Right ventricle myocardium superior (tissue), 1 donor: ENCODE measurements around the gene MAML3. TPM values are rescaled to one million over a fixed set of nuclear protein-coding genes. Genes with fewer than 3 reads are reported as not detected.
A peak's percentile ranks its signal among the peaks of the same experiment; 100 is the strongest.

Experiments
- ATAC-seq: fragments of 200-7000 bp; cut with Tn5 transposase; one replicate; pipeline ENCODE4 v1.9.1; 2020; ENCODE audit warnings: mild to moderate bottlenecking; ENCODE audit not compliant: poor library complexity
- DNase-seq: peaks from one replicate; pipeline ENCODE4 v3.0.0-alpha.2; 2020
- intact Hi-C: fragments of 100-400 bp; cut with DNase I; formaldehyde crosslinking; loops from one replicate; pipeline ENCODE4 v1.11.2; 2022
- total RNA-seq: library from RNA; stranded (reverse); fragmentation: NEBNext Ultra II Directional; extraction: Animal tissue kit (Norgen Biotek cat#: 25700); gene quantifications from one replicate; pipeline ENCODE4 v1.2.1, GENCODE V29; 2021
- donor health status: DM: no; HTN: yes; CAD: no; lungs with severe emphysema.

Gene MAML3
- total RNA-seq, 1 donor from 2014 or later, result 2.4 TPM

- ATAC-seq (no peak), DNase-seq (no peak)
- intact Hi-C loops, result no loop called here
These were observed 296.0 kb downstream of the MAML3 start for GRCh38 chr4:139857977-139858376.

DNA sequence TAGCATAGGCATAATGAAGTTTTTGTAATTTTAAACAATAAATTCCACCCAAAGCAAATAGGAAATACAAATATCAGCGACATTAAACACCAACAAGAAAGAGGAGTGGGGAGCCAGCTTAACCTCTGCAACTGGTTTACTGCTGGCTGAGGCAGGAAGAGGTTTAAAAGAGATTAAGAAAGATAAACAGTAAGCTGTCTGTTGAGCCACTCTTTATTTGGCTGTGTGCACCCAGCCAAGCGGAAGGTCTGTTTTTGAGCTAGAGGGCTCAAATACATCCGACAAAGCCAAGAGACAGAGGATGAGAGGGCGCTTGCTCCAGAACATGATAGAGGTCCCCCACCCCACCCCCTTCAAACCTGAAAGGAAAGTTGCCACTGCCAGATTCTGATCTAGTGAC lies 297.0 kb downstream of the MAML3 start:
- intact Hi-C loops, result no loop called here
- DNase-seq (no peak), ATAC-seq (no peak)

DNA sequence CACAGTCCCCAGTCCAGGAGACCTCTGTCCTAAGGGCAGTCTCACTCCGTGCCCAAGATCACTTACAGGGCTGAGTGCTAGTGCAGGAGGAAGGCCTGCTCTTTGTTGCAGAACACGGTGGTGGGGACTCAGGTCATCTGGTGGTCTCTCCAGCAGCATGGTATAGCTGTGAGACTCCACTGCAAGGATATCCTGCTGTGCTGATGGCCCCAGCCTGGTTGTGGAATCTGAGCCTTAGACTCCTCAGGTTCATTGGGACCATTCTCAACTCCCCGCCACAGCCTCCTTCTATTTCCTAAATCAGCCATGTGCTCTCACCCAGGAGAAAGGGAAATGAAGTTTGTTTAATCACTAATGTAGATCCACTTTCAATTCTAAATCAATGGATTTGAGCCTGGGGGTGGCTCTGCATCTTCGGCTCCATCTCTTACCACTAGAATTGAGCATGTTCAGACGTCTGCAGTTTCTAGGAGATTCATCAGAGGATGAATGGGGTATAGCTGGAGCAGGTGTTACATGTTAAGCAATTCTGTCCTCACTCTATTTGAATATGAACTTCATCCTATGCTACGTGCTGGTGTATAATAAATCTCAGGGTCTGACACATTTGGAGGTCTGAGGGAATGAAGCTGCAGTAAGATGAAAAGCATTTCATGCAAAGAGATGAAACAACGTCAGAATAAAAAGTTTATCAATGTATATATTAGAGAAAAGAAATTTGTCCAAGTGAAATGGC lies 299.1 kb downstream of the MAML3 start:
- intact Hi-C loops, result no loop called here
- DNase-seq (no peak), ATAC-seq (no peak)

- intact Hi-C loops, result no loop called here
- no peak for DNase-seq
- no peak for ATAC-seq
These were observed 300.7 kb downstream of the MAML3 start for GRCh38 chr4:139853309-139853708.

DNA sequence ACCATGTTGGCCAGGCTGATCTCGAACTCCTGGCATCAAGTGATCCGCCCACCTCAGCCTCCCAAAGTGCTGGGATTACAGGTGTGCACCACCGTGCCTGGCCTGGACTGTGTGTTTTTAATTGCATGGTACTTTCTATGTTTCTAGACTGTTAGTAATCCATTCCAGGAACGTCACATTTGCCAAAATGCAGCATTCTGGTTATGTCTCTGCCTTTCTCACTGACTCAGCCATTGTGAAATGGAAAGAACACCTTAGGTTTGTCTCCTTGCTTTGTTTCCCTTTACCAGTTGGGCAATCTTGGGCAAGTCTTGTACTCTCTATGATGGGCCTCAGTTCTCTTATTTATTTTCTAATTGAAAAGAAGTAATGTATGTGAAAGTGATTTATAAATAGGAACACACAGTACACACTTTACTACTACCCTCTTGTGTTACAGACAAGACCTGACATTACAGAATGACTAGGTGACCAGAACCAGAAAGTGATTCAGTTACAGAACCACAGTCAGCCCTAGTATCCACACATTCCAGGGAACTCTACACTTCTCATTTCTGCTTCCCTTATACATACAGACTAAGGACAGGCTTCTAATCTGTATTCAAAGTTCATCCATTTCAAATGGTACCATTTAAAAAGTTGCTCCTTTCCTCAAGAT lies 301.2 kb downstream of the MAML3 start:
- ATAC-seq, result no peak
- intact Hi-C loops, result no loop called here
- no peak for DNase-seq

DNA sequence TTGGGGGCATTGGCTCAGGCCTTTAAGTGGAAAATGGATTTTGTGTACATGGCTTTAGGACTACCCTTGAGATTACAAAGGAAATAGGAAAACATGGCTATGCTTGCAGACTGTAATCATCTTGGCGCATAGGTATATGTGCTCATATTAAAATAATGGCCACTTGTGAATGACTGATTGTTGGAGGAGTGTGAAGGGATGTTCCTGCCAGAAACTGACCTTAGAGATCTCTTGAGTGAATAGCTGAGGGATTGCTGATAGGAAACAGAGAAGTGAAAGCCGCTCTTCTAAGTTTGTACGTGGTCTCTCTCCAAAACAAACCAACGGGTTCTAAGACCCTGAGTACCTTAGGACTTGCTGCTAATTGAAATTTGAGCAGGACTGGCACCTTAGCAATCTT lies 302.3 kb downstream of the MAML3 start:
- no peak for DNase-seq
- peak; percentile 57 for ATAC-seq
- intact Hi-C loops, result no loop called here

DNA sequence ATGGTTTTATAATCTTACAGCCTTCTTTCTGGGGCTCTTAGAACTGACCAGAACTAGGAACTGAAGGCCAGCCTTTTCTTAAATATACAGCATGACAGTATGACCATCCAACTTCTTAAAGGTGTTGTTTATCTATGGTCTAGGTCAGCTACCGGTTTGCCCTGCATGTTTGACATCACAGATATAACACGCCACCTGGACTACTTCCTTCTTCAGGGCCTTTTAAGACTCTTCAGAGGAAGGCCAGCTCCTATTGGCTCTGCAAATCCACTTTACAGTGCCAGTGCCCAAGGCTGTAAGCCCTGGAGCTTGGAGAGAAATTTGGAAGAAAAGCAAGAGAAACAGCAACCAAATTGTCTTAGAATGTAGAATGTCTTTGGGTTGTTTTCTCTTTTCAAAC lies 302.9 kb downstream of the MAML3 start:
- intact Hi-C loops, result no loop called here
- ATAC-seq (no peak), DNase-seq (no peak)

GRCh38 chr4:139849219-139849618 lies 304.8 kb downstream of the MAML3 start:
- ATAC-seq, result no peak
- intact Hi-C loops, result no loop called here
- no peak for DNase-seq

GRCh38 chr4:139848028-139848427 lies 306.0 kb downstream of the MAML3 start:
- no peak for DNase-seq
- intact Hi-C loops, result no loop called here
- ATAC-seq, result no peak

GRCh38 chr4:139847602-139848001 lies 306.4 kb downstream of the MAML3 start:
- ATAC-seq (no peak), DNase-seq (no peak)
- intact Hi-C loops, result no loop called here

GRCh38 chr4:139846766-139847165 lies 307.2 kb downstream of the MAML3 start:
- DNase-seq (no peak), ATAC-seq (no peak)
- intact Hi-C loops, result no loop called here

DNA sequence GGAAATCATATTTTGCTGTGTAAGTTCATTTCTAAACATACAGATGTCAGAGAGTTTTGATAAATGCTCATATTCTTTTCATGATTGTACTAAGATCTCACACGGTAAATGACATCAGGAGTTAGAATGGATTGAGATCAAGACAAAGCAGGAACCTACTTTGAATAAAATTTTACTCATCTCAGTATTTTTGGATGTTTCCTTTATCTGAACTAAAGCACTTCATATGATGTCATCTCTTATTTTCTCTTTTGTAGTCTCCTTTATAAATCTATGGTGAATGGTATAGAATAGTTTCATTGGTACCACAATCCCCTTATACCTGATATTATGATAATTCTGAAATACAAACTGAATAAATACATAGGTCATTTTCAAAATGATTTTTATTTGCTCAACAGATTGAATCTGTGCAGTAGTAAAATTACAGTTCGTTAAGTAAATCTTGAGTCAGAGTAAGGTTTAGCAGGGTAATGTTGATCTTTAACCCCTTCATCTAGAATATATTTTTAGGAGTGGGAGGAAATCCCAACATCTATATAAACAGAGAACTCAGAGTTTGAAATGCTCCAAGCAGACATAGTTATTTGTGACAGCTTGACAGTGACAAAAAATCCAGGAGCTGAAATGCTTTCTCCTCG lies 308.4 kb downstream of the MAML3 start:
- intact Hi-C loops, result no loop called here
- no peak for DNase-seq
- no peak for ATAC-seq

DNA sequence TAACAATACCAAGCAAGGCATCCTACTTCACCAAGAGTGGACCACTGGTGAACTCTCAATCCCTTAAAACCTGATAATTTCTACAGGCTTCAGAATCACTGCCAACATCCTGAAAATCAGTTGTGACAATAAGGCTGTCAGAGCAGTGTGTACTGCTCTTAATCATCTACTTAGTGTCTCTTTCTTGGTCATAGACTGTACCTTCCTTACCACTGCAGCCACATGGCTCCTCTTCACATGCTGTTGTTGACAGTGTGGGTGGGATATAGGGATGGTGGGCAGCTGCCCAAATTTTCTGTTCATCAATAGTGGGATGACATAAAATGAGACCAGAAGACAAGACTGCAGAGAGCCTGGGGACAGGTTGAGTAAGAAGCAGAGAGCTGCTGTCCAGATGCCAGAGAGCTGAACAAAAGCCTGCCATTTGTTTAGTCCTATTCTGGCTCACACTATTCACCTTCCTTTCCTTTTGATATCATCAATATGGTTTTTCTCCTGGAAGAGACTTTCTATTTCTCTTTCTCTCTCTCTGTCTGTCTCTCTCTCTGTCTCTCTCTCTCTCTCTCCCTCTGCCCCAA lies 309.4 kb downstream of the MAML3 start:
- intact Hi-C loops, result no loop called here
- ATAC-seq, result no peak
- no peak for DNase-seq

GRCh38 chr4:139844057-139844456 lies 309.9 kb downstream of the MAML3 start:
- ATAC-seq (no peak), DNase-seq (no peak)
- intact Hi-C loops, result no loop called here

DNA sequence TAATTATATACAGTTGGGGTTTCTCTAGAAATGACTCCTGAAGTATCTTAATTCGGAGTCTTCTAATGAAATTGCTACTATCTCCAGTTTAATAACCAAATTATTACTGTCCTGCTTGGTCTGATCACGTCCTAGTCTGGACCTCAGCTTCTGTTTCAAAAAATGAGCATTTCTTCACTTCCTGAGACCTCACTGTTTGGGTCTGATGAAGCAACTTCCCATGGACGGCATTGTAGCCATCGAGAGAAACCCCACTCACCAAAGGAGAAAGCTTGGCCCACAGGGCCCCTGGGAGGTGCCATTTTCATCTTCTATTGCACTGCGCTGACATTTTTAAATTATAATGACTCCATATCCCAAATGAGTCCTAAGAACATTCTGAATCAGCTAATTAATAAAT lies 310.3 kb downstream of the MAML3 start:
- intact Hi-C loops, result no loop called here
- no peak for DNase-seq

DNA sequence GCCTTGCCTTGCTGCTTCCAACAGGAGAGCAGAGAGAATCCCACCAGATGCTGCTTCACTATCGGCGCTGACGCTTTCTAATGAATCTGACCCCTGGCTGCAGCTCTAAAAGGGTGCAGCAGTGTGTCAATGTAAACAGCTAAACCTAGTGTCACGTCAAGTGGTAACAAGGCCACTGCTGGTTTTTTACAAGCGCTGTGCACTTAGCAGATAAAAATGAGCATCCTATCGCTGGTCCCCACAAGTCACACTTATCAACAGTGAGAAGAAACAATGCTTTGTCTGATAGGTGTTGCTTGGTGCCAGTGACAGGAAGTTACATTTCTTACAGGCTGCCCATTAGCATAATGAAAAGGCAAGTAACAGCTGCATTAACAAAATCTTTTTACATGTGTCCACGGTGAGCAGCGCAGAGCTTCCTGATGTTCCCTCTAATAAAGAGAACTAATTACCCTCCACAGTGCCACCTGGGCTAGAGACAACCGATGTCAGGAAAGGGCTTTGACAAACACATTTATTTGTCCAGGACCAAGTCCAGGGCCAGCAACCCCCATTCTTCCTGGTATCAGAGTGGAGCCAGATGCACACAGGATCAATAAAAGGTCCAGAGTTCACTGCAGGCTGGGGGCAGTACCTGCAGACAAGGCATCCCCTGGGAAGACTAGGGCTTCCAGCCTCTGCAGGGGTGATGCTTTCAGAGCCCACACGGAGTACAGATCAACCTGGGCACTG lies 312.4 kb downstream of the MAML3 start:
- DNase-seq (no peak), ATAC-seq (peak; percentile 10)
- intact Hi-C loops, result no loop called here

More for the DNA sequence above, 310.3 kb downstream of the MAML3 start:
- no peak for ATAC-seq

- intact Hi-C loops, result no loop called here
- no peak for ATAC-seq
These were observed 313.2 kb downstream of the MAML3 start for GRCh38 chr4:139840773-139841172.

GRCh38 chr4:139839403-139840031 lies 314.5 kb downstream of the MAML3 start:
- ATAC-seq, result no peak
- DNase-seq, result no peak
- intact Hi-C loops, result no loop called here

More at GRCh38 chr4:139840773-139841172, 313.2 kb downstream of the MAML3 start:
- no peak for DNase-seq

- ATAC-seq (no peak), DNase-seq (no peak)
- intact Hi-C loops, result no loop called here
These were observed 315.2 kb downstream of the MAML3 start for GRCh38 chr4:139838811-139839210.
